ENCODE measurements around the gene TET1. TPM values are rescaled to one million over a fixed set of nuclear protein-coding genes. Genes with fewer than 3 reads are reported as not detected.

The TET1 gene
- total RNA-seq, 3 donors from 2014 or later, result 6.9 to 12.8 (median 6.9) TPM

GRCh38 chr10:68720793-68721672 is 160.9 kb downstream of the TET1 start, which contains the start of gene CCAR1:
CCAR1 (plus strand) TSS chr10:68721239; CDS start chr10:68722505, 1,266 bp downstream.
- TF ChIP-seq POLR2AphosphoS5 (IDR thresholded peaks at IDR 0.05), result peak; percentile 93 to 94 (median 94)
- no peak for TF ChIP-seq CTCF (IDR thresholded peaks at IDR 0.05)
- peak; percentile 51 for TF ChIP-seq POLR2A (IDR thresholded peaks at IDR 0.05)
- intact Hi-C loops (cut with DNase I; ENCODE audit: low total_unique reads), result no loop called here
- no peaks in the 10 kb centered on the region for H3K4me1 ChIP-seq
- H3K27me3 ChIP-seq, result no peaks in the 10 kb centered on the region
- DNase-seq (ENCODE audit: low spot score in 2 of 2), result peak; percentile 95
- H3K4me3 ChIP-seq, result peak within 1 kb of the TSS; percentile 80 to 99 (median 90)
- H3K9me3 ChIP-seq, result no peaks in the 10 kb centered on the region
- peak within 1 kb of the TSS; percentile 95 to 98 for H3K27ac ChIP-seq
- no peaks in the 10 kb centered on the region for H3K36me3 ChIP-seq

DNA sequence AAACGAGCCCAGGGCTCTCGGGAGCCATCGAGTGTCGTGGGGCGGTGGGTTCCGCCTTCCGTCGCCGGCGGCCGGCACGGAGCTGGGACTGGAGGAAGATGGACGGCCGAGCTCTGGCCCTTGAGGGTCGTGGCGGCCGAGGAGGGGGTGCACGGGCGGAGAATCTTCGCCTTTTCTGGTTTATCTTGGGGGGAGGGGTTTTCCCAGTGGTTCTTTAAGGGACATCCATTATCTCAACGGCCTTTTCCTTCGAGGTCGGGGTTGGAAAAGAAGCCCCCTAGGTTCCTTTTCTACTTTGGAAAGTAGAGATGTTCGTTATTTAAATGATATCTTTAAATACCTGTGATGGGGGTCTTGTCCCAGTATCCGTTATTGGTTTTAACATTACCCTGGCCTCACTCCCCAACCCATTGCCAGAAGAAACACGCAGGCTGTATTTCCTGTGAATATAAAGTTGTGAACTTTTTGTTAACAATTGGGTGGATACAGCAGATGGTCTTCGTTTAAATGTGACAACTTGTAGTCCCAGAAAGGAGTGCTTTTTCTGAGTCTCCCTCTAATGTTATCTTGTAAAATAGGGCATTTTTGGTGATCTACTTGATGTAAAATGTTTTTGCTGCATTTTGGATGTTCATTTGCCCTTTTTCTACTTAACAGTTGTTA is 161.7 kb downstream of the TET1 start:
- no peak for DNase-seq (ENCODE audit: low spot score in 2 of 2)
- Histone ChIP-seq H3K9me3 (no peaks in the 10 kb centered on the region), H3K4me3 (peak overlapping the region; percentile 80 to 99 (median 90)), H3K36me3 (no peaks in the 10 kb centered on the region), H3K27me3 (no peaks in the 10 kb centered on the region), H3K4me1 (no peaks in the 10 kb centered on the region), H3K27ac (peak overlapping the region; percentile 95 to 98)
- intact Hi-C loops (cut with DNase I; ENCODE audit: low total_unique reads), result no loop called here
- no peak for TF ChIP-seq CTCF (IDR thresholded peaks at IDR 0.05)
- no peak for TF ChIP-seq POLR2AphosphoS5 (IDR thresholded peaks at IDR 0.05)
- no peak for TF ChIP-seq POLR2A (IDR thresholded peaks at IDR 0.05)

- no peak for TF ChIP-seq CTCF (IDR thresholded peaks at IDR 0.05)
- no peak for TF ChIP-seq POLR2AphosphoS5 (IDR thresholded peaks at IDR 0.05)
- TF ChIP-seq POLR2A (IDR thresholded peaks at IDR 0.05), result no peak
- H3K9me3 ChIP-seq, result no peaks in the 10 kb centered on the region
- no peak for DNase-seq (ENCODE audit: low spot score in 2 of 2)
- no peaks in the 10 kb centered on the region for H3K36me3 ChIP-seq
- H3K4me1 ChIP-seq, result no peaks in the 10 kb centered on the region
- no peak overlapping the region for H3K27ac ChIP-seq
- H3K27me3 ChIP-seq, result no peaks in the 10 kb centered on the region
- intact Hi-C loops (cut with DNase I; ENCODE audit: low total_unique reads), result no loop called here
- H3K4me3 ChIP-seq, result no peak overlapping the region
Measured at GRCh38 chr10:68725016-68725415, 164.9 kb downstream of the TET1 start.

- DNase-seq (ENCODE audit: low spot score in 2 of 2), result no peak
- TF ChIP-seq POLR2AphosphoS5 (IDR thresholded peaks at IDR 0.05) (no peak), CTCF (IDR thresholded peaks at IDR 0.05) (no peak), POLR2A (IDR thresholded peaks at IDR 0.05) (no peak)
- no peaks in the 10 kb centered on the region for H3K36me3 ChIP-seq
- H3K4me1 ChIP-seq, result no peaks in the 10 kb centered on the region
- no peak overlapping the region for H3K4me3 ChIP-seq
- H3K27ac ChIP-seq, result no peak overlapping the region
- intact Hi-C loops (cut with DNase I; ENCODE audit: low total_unique reads), result no loop called here
- no peaks in the 10 kb centered on the region for H3K9me3 ChIP-seq
- H3K27me3 ChIP-seq, result no peaks in the 10 kb centered on the region
Measured at GRCh38 chr10:68727146-68727545, 167.0 kb downstream of the TET1 start.

- Histone ChIP-seq H3K27me3 (no peaks in the 10 kb centered on the region), H3K4me1 (no peaks in the 10 kb centered on the region), H3K27ac (no peak overlapping the region), H3K36me3 (no peaks in the 10 kb centered on the region), H3K9me3 (no peaks in the 10 kb centered on the region), H3K4me3 (no peak overlapping the region)
- intact Hi-C loops (cut with DNase I; ENCODE audit: low total_unique reads), result no loop called here
- no peak for DNase-seq (ENCODE audit: low spot score in 2 of 2)
- TF ChIP-seq POLR2A (IDR thresholded peaks at IDR 0.05) (no peak), CTCF (IDR thresholded peaks at IDR 0.05) (no peak), POLR2AphosphoS5 (IDR thresholded peaks at IDR 0.05) (no peak)
Measured at GRCh38 chr10:68732651-68733050, 172.5 kb downstream of the TET1 start.
